SK-N-SH treated with all-trans-retinoic acid at 6 μM for 48 hours (cell line): ENCODE data around the gene ARHGAP25.

ENCODE experiments used
- CREB5 ChIP-seq: fragments of 250-450 bp; sonication (Bioruptor Pico); IDR thresholded peaks from 2 replicates; pipeline ENCODE4 v1.5.1; 2020; ENCODE audit warnings: low read depth, mild to moderate bottlenecking, moderate library complexity
- ESRRG ChIP-seq: fragments of 250-450 bp; sonication (Bioruptor Pico); IDR thresholded peaks from 2 replicates; pipeline ENCODE4 v1.6.1; 2021; ENCODE audit warnings: mild to moderate bottlenecking
- OSR1 ChIP-seq: fragments of 250-450 bp; sonication (Bioruptor Pico); IDR thresholded peaks from 2 replicates; pipeline ENCODE4 v1.8.0; 2022; ENCODE audit warnings: moderate library complexity, mild to moderate bottlenecking, inconsistent platforms
- PATZ1 ChIP-seq: fragments of 250-450 bp; sonication (Bioruptor Pico); IDR thresholded peaks from 2 replicates; pipeline ENCODE4 v1.8.0; 2020; ENCODE audit warnings: mild to moderate bottlenecking, moderate library complexity, borderline replicate concordance
- RARB ChIP-seq: fragments of 250-450 bp; sonication (Bioruptor Pico); IDR thresholded peaks from 2 replicates; pipeline ENCODE4 v1.8.0; 2021; ENCODE audit warnings: mild to moderate bottlenecking, moderate library complexity
- SNAI2 ChIP-seq: fragments of 250-450 bp; sonication (Bioruptor Pico); IDR thresholded peaks from 2 replicates; pipeline ENCODE4 v1.5.0; 2020; ENCODE audit warnings: mild to moderate bottlenecking, moderate library complexity
- TSHZ2 ChIP-seq: fragments of 250-450 bp; sonication (Bioruptor Pico); IDR thresholded peaks from 2 replicates; pipeline ENCODE4 v1.5.0; 2020; ENCODE audit warnings: mild to moderate bottlenecking, moderate library complexity
- ZC3H10 ChIP-seq: fragments of 250-450 bp; sonication (Bioruptor Pico); IDR thresholded peaks from 2 replicates; pipeline ENCODE4 v1.5.1; 2021; ENCODE audit warnings: mild to moderate bottlenecking, moderate library complexity
- ZFP3 ChIP-seq: fragments of 250-450 bp; sonication (Bioruptor Pico); IDR thresholded peaks from 2 replicates; pipeline ENCODE4 v1.5.0; 2020; ENCODE audit warnings: mild to moderate bottlenecking, moderate library complexity
- ZNF565 ChIP-seq: fragments of 450-650 bp; formaldehyde crosslinking; conservative IDR thresholded peaks from 2 replicates; pipeline ENCODE4 v1.5.0; 2020; ENCODE audit warnings: low read depth, mild to moderate bottlenecking, moderate library complexity
- ZNF70 ChIP-seq: fragments of 450-650 bp; formaldehyde crosslinking; IDR thresholded peaks from 2 replicates; pipeline ENCODE4 v1.5.0; 2020; ENCODE audit warnings: mild to moderate bottlenecking, moderate library complexity

- TF ChIP-seq ESRRG (no peak), ZFP3 (CRISPR knock-in tag) (no peak), PATZ1 (CRISPR knock-in tag) (no peak), ZNF70 (CRISPR knock-in tag) (no peak), ZNF565 (CRISPR knock-in tag) (no peak), RARB (CRISPR knock-in tag) (no peak), TSHZ2 (CRISPR knock-in tag) (no peak), SNAI2 (CRISPR knock-in tag) (no peak), OSR1 (CRISPR knock-in tag) (no peak), ZC3H10 (CRISPR knock-in tag) (no peak), CREB5 (no peak)
Observed at GRCh38 chr2:68807821-68808266, 73.2 kb downstream of the ARHGAP25 start.
